SK-N-SH treated with all-trans-retinoic acid at 6 μM for 48 hours (cell line): ENCODE results near the gene IGLL5.

Experiments used
- ATAC-seq: fragments of 200-7000 bp; cut with Tn5 transposase; 3 replicates; pipeline ENCODE4 v1.9.1; 2020; ENCODE audit warnings: mild to moderate bottlenecking, moderate library complexity
- ARNTL ChIP-seq: fragments of 450-650 bp; formaldehyde crosslinking; IDR thresholded peaks from 2 replicates; pipeline ENCODE4 v1.5.0; 2020; ENCODE audit warnings: low read depth, mild to moderate bottlenecking, moderate library complexity, borderline replicate concordance
- BACH2 ChIP-seq: fragments of 250-450 bp; sonication (Bioruptor Pico); IDR thresholded peaks from 2 replicates; pipeline ENCODE4 v1.9.0; 2021; ENCODE audit warnings: mild to moderate bottlenecking, borderline replicate concordance
- CREB5 ChIP-seq: fragments of 250-450 bp; sonication (Bioruptor Pico); IDR thresholded peaks from 2 replicates; pipeline ENCODE4 v1.5.1; 2020; ENCODE audit warnings: low read depth, mild to moderate bottlenecking, moderate library complexity
- CSDC2 ChIP-seq: fragments of 250-450 bp; sonication (Bioruptor Pico); IDR thresholded peaks from 2 replicates; pipeline ENCODE4 v1.5.0; 2020; ENCODE audit warnings: mild to moderate bottlenecking, moderate library complexity
- ESRRG ChIP-seq: fragments of 250-450 bp; sonication (Bioruptor Pico); IDR thresholded peaks from 2 replicates; pipeline ENCODE4 v1.6.1; 2021; ENCODE audit warnings: mild to moderate bottlenecking
- GLIS3 ChIP-seq: fragments of 250-450 bp; sonication (Bioruptor Pico); IDR thresholded peaks from 2 replicates; pipeline ENCODE4 v1.5.0; 2020; ENCODE audit warnings: mild to moderate bottlenecking, moderate library complexity
- ISL1 ChIP-seq: fragments of 250-450 bp; sonication (Bioruptor Pico); IDR thresholded peaks from 2 replicates; pipeline ENCODE4 v2.1.2; 2022; ENCODE audit warnings: mild to moderate bottlenecking, moderate library complexity
- OSR1 ChIP-seq: fragments of 250-450 bp; sonication (Bioruptor Pico); IDR thresholded peaks from 2 replicates; pipeline ENCODE4 v1.8.0; 2022; ENCODE audit warnings: moderate library complexity, mild to moderate bottlenecking, inconsistent platforms
- PATZ1 ChIP-seq: fragments of 250-450 bp; sonication (Bioruptor Pico); IDR thresholded peaks from 2 replicates; pipeline ENCODE4 v1.8.0; 2020; ENCODE audit warnings: mild to moderate bottlenecking, moderate library complexity, borderline replicate concordance
- POU6F1 ChIP-seq: fragments of 250-450 bp; sonication (Bioruptor Pico); IDR thresholded peaks from 2 replicates; pipeline ENCODE4 v1.8.0; 2021; ENCODE audit warnings: low read depth, mild to moderate bottlenecking, moderate library complexity, borderline replicate concordance
- PPARA ChIP-seq: fragments of 250-450 bp; sonication (Bioruptor Pico); IDR thresholded peaks from 2 replicates; pipeline ENCODE4 v1.5.0; 2020; ENCODE audit warnings: mild to moderate bottlenecking, borderline replicate concordance
- SNAI2 ChIP-seq: fragments of 250-450 bp; sonication (Bioruptor Pico); IDR thresholded peaks from 2 replicates; pipeline ENCODE4 v1.5.0; 2020; ENCODE audit warnings: mild to moderate bottlenecking, moderate library complexity
- TCF4 ChIP-seq: fragments of 250-450 bp; sonication (Bioruptor Pico); IDR thresholded peaks from 2 replicates; pipeline ENCODE4 v1.8.0; 2021; ENCODE audit warnings: mild to moderate bottlenecking, moderate library complexity, borderline replicate concordance
- TOX ChIP-seq: fragments of 250-450 bp; sonication (Bioruptor Pico); IDR thresholded peaks from 2 replicates; pipeline ENCODE4 v1.8.0; 2021; ENCODE audit warnings: mild to moderate bottlenecking, moderate library complexity, borderline replicate concordance
- ZC3H10 ChIP-seq: fragments of 250-450 bp; sonication (Bioruptor Pico); IDR thresholded peaks from 2 replicates; pipeline ENCODE4 v1.5.1; 2021; ENCODE audit warnings: mild to moderate bottlenecking, moderate library complexity
- ZFP3 ChIP-seq: fragments of 250-450 bp; sonication (Bioruptor Pico); IDR thresholded peaks from 2 replicates; pipeline ENCODE4 v1.5.0; 2020; ENCODE audit warnings: mild to moderate bottlenecking, moderate library complexity
- ZFP30 ChIP-seq: fragments of 450-650 bp; formaldehyde crosslinking; IDR thresholded peaks from 2 replicates; pipeline ENCODE4 v1.5.0; 2022; ENCODE audit warnings: mild to moderate bottlenecking, moderate library complexity
- ZNF565 ChIP-seq: fragments of 450-650 bp; formaldehyde crosslinking; conservative IDR thresholded peaks from 2 replicates; pipeline ENCODE4 v1.5.0; 2020; ENCODE audit warnings: low read depth, mild to moderate bottlenecking, moderate library complexity
- ZNF70 ChIP-seq: fragments of 450-650 bp; formaldehyde crosslinking; IDR thresholded peaks from 2 replicates; pipeline ENCODE4 v1.5.0; 2020; ENCODE audit warnings: mild to moderate bottlenecking, moderate library complexity
- ZNF8 ChIP-seq: fragments of 450-650 bp; formaldehyde crosslinking; IDR thresholded peaks from 2 replicates; pipeline ENCODE4 v1.5.0; 2020; ENCODE audit warnings: mild to moderate bottlenecking, moderate library complexity
- TF ChIP-seq, protein P1 (sequence below): fragments of 250-450 bp; sonication (Bioruptor Pico); IDR thresholded peaks from 2 replicates; pipeline ENCODE4 v1.5.0; 2020; ENCODE audit warnings: mild to moderate bottlenecking, moderate library complexity
- TF ChIP-seq, protein P2 (sequence below): fragments of 250-450 bp; sonication (Bioruptor Pico); IDR thresholded peaks from 2 replicates; pipeline ENCODE4 v1.5.1; 2021; ENCODE audit warnings: mild to moderate bottlenecking, moderate library complexity

IGLL5 gene

DNA sequence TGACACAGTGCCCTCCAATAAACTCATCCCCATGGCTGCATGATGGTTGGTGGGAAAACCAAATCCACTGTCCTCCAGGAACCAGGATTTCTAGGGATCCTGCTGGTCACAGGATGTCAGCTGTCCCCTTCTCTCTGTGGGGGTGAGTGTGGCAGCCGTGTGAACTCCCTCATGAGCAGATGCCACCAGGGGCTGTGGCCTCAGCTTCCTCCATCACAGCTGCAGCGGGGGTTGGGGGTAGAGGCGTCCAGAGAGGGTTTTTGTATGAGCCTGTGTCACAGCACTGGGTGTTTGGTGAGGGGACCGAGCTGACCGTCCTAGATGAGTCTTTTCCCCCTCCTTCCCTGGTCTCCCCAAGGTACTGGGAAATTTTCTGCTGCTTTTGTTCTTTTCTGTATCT, 26.4 kb downstream of the IGLL5 start:
- ATAC-seq, result no peak
- TF ChIP-seq PATZ1 (CRISPR knock-in tag), result no peak
- no peak for TF ChIP-seq CSDC2 (CRISPR knock-in tag)
- TF ChIP-seq PPARA, result no peak
- no peak for TF ChIP-seq TOX (CRISPR knock-in tag)
- TF ChIP-seq POU6F1 (CRISPR knock-in tag), result no peak
- TF ChIP-seq ZNF8, result no peak
- TF ChIP-seq ZNF70 (CRISPR knock-in tag), result no peak
- no peak for TF ChIP-seq ISL1 (CRISPR knock-in tag)
- TF ChIP-seq ZFP3 (CRISPR knock-in tag), result no peak
- no peak for TF ChIP-seq ARNTL (CRISPR knock-in tag)
- no peak for TF ChIP-seq ZNF565 (CRISPR knock-in tag)
- TF ChIP-seq TCF4, result no peak
- TF ChIP-seq ZC3H10, result no peak
- no peak for TF ChIP-seq BACH2 (CRISPR knock-in tag)
- no peak for TF ChIP-seq SNAI2 (CRISPR knock-in tag)
- no peak for TF ChIP-seq ZFP30 (CRISPR knock-in tag)
- TF ChIP-seq ESRRG (CRISPR knock-in tag), result no peak
- no peak for TF ChIP-seq OSR1
- TF ChIP-seq, protein P1, sequence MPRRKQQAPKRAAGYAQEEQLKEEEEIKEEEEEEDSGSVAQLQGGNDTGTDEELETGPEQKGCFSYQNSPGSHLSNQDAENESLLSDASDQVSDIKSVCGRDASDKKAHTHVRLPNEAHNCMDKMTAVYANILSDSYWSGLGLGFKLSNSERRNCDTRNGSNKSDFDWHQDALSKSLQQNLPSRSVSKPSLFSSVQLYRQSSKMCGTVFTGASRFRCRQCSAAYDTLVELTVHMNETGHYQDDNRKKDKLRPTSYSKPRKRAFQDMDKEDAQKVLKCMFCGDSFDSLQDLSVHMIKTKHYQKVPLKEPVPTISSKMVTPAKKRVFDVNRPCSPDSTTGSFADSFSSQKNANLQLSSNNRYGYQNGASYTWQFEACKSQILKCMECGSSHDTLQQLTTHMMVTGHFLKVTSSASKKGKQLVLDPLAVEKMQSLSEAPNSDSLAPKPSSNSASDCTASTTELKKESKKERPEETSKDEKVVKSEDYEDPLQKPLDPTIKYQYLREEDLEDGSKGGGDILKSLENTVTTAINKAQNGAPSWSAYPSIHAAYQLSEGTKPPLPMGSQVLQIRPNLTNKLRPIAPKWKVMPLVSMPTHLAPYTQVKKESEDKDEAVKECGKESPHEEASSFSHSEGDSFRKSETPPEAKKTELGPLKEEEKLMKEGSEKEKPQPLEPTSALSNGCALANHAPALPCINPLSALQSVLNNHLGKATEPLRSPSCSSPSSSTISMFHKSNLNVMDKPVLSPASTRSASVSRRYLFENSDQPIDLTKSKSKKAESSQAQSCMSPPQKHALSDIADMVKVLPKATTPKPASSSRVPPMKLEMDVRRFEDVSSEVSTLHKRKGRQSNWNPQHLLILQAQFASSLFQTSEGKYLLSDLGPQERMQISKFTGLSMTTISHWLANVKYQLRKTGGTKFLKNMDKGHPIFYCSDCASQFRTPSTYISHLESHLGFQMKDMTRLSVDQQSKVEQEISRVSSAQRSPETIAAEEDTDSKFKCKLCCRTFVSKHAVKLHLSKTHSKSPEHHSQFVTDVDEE, result no peak
- TF ChIP-seq CREB5 (CRISPR knock-in tag), result no peak

- TF ChIP-seq SNAI2 (CRISPR knock-in tag), result no peak
- no peak for TF ChIP-seq CSDC2 (CRISPR knock-in tag)
- TF ChIP-seq ISL1 (CRISPR knock-in tag), result no peak
- TF ChIP-seq POU6F1 (CRISPR knock-in tag), result no peak
- no peak for ATAC-seq
Observed at GRCh38 chr22:22914726-22915669, 27.4 kb downstream of the IGLL5 start.

DNA sequence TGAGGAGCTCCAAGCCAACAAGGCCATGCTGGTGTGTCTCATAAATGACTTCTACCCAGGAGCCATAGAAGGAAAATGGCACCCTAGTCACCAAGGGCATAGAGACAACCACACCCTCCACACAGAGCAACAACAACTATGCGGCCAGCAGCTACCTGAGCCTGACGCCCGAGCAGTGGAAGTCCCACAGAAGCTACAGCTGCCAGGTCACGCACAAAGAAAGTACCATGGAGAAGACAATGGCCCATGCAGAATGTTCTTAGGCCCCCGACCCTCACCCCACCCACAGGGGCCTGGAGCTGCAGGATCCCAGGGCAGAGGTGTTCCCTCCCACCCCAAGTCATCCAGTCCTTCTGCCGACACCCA, 28.0 kb downstream of the IGLL5 start:
- no peak for ATAC-seq
- TF ChIP-seq PATZ1 (CRISPR knock-in tag) (no peak), SNAI2 (CRISPR knock-in tag) (no peak), ESRRG (CRISPR knock-in tag) (no peak), ZNF8 (no peak), GLIS3 (CRISPR knock-in tag) (no peak), CSDC2 (CRISPR knock-in tag) (no peak), ZNF70 (CRISPR knock-in tag) (no peak), TCF4 (no peak), OSR1 (no peak), ARNTL (CRISPR knock-in tag) (no peak), TOX (CRISPR knock-in tag) (no peak), PPARA (no peak), ZC3H10 (no peak), ZFP3 (CRISPR knock-in tag) (no peak), ISL1 (CRISPR knock-in tag) (no peak), BACH2 (CRISPR knock-in tag) (no peak)
- TF ChIP-seq, protein P2, sequence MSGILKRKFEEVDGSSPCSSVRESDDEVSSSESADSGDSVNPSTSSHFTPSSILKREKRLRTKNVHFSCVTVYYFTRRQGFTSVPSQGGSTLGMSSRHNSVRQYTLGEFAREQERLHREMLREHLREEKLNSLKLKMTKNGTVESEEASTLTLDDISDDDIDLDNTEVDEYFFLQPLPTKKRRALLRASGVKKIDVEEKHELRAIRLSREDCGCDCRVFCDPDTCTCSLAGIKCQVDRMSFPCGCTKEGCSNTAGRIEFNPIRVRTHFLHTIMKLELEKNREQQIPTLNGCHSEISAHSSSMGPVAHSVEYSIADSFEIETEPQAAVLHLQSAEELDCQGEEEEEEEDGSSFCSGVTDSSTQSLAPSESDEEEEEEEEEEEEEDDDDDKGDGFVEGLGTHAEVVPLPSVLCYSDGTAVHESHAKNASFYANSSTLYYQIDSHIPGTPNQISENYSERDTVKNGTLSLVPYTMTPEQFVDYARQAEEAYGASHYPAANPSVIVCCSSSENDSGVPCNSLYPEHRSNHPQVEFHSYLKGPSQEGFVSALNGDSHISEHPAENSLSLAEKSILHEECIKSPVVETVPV (CRISPR knock-in tag), result no peak
